GM12878 (cell line): ENCODE results near the gene VIL1. TPM values are rescaled to one million over a fixed set of nuclear protein-coding genes. Genes with fewer than 3 reads are reported as not detected.

ENCODE experiments used
- ATAC-seq: fragments of 200-7000 bp; cut with Tn5 transposase; 3 replicates; pipeline ENCODE4 v1.9.1; 2020; ENCODE audit warnings: mild to moderate bottlenecking, moderate library complexity
- BruUV-seq: library from RNA; stranded (reverse); fragments of 400-500 nt; replicated peaks from 2 replicates; lab custom pipeline; 2021; lab: Mats Ljungman, UMichigan
- CTCF ChIA-PET: fragments of 300-600 bp; sonication (Branson Sonifier 250); formaldehyde crosslinking; extraction: SDS; loops from one replicate; lab custom pipeline; 2021; ENCODE audit warnings: inconsistent platforms; lab: Yijun Ruan, JAX
- POLR2A ChIA-PET: fragments of 350-600 bp; formaldehyde crosslinking; extraction: SDS; loops from one replicate; lab custom pipeline; 2021; ENCODE audit warnings: inconsistent platforms; lab: Charles Lee
- RAD21 ChIA-PET: fragments of 300-600 bp; sonication (Branson Sonifier 250); formaldehyde crosslinking; loops from one replicate; lab custom pipeline; 2023; ENCODE audit warnings: antibody characterized with exemption; ENCODE audit not compliant: unreplicated experiment; lab: Charles Lee
- SMC1A ChIA-PET: fragments of 300-600 bp; sonication (Branson Sonifier 250); formaldehyde crosslinking; loops from one replicate; lab custom pipeline; 2023; ENCODE audit not compliant: unreplicated experiment, uncharacterized antibody; lab: Charles Lee
- DNase-seq: peaks from one replicate; pipeline ENCODE4 v3.0.0-alpha.2; 2011; ENCODE audit warnings: low read depth, low spot score
- FAIRE-seq: peaks from 3 replicates; lab custom pipeline; 2011; peaks lifted over from hg19 to GRCh38; lab: Jason Lieb, UNC
- H2AFZ ChIP-seq: 2 replicates; pipeline ENCODE4 v1.6.0; 2011; ENCODE audit warnings: low read depth, low read length, control low read depth; ENCODE audit not compliant: control insufficient read depth
- H3K27ac ChIP-seq: 2 replicates; pipeline ENCODE4 v1.5.1; 2011; ENCODE audit warnings: control low read depth; ENCODE audit not compliant: control insufficient read depth, insufficient read depth
- H3K27me3 ChIP-seq, 2 experiments: replicated peaks in 1 of 2; 2 replicates each; pipeline versions ENCODE4 v1.6.0 to v1.6.1; 2011; ENCODE audit warnings: low read length in 1 of 2; ENCODE audit not compliant: control insufficient read depth in 2 of 2, insufficient read depth in 2 of 2
- H3K36me3 ChIP-seq, 2 experiments: 2 replicates each; pipeline ENCODE4 v1.5.1; 2011; ENCODE audit warnings: low read length in 1 of 2; ENCODE audit not compliant: control insufficient read depth in 2 of 2, insufficient read depth in 2 of 2
- H3K4me1 ChIP-seq: 2 replicates; pipeline ENCODE4 v1.6.1; 2011; ENCODE audit warnings: mild to moderate bottlenecking, low read length, moderate library complexity, mixed read lengths; ENCODE audit not compliant: control insufficient read depth, insufficient read depth
- H3K4me2 ChIP-seq: 2 replicates; pipeline ENCODE4 v1.6.0; 2011; ENCODE audit warnings: control low read depth; ENCODE audit not compliant: control insufficient read depth, insufficient read depth
- H3K4me3 ChIP-seq: fragments of 200-600 bp; sonication (generic); 2 replicates; pipeline ENCODE4 v1.5.1; 2016
- H3K79me2 ChIP-seq: 2 replicates; pipeline ENCODE4 v1.6.0; 2011; ENCODE audit warnings: low read length; ENCODE audit not compliant: control insufficient read depth, insufficient read depth
- H3K9ac ChIP-seq: 2 replicates; pipeline ENCODE4 v1.8.0; 2011; ENCODE audit warnings: low read length, control low read depth, mixed read lengths; ENCODE audit not compliant: control insufficient read depth, insufficient read depth
- H3K9me3 ChIP-seq: replicated peaks from 3 replicates; pipeline ENCODE4 v1.5.1; 2011; ENCODE audit warnings: mild to moderate bottlenecking, low read length; ENCODE audit not compliant: control insufficient read depth, insufficient read depth
- H4K20me1 ChIP-seq: 2 replicates; pipeline ENCODE4 v1.6.0; 2011; ENCODE audit not compliant: control insufficient read depth, insufficient read depth
- ASH2L ChIP-seq: fragments of 300-600, 200-600 bp; sonication (generic); IDR thresholded peaks from 2 replicates; pipeline ENCODE4 v1.6.1; 2017; ENCODE audit warnings: low read depth, mild to moderate bottlenecking, borderline replicate concordance
- EGR1 ChIP-seq, 2 experiments: IDR thresholded peaks; 1 replicate in 1 of 2; 2 replicates in 1 of 2; pipeline ENCODE4 v1.6.1; 2011 to 2012; ENCODE audit warnings: low read depth in 2 of 2, low read length in 2 of 2, borderline replicate concordance in 1 of 2, mild to moderate bottlenecking in 1 of 2, moderate library complexity in 1 of 2
- EP300 ChIP-seq, 2 experiments: fragments of 150-350 bp in 1 of 2; IDR thresholded peaks; 2 replicates each; pipeline ENCODE4 v1.6.1; 2011 to 2012; ENCODE audit warnings: low read depth in 2 of 2, low read length in 2 of 2, borderline replicate concordance in 1 of 2, improper control_type of control experiment in 1 of 2, inconsistent platforms in 1 of 2; ENCODE audit not compliant: control insufficient read depth in 1 of 2
- ETV6 ChIP-seq, 2 experiments: fragments of 450-650 bp in 1 of 2; IDR thresholded peaks in 1 of 2; conservative IDR thresholded peaks in 1 of 2; 2 replicates each; pipeline ENCODE4 v1.6.1; 2014; ENCODE audit warnings: antibody characterized with exemption in 1 of 2, borderline replicate concordance in 1 of 2, low read depth in 1 of 2, mild to moderate bottlenecking in 1 of 2, moderate library complexity in 1 of 2
- HDAC6 ChIP-seq: fragments of 200-600 bp; sonication (generic); IDR thresholded peaks from one replicate; pipeline ENCODE4 v1.8.0; 2017; ENCODE audit warnings: antibody characterized with exemption; ENCODE audit not compliant: unreplicated experiment
- MEF2A ChIP-seq: IDR thresholded peaks from 2 replicates; pipeline ENCODE4 v1.6.1; 2011; ENCODE audit warnings: low read depth, mild to moderate bottlenecking, low read length, moderate library complexity; ENCODE audit not compliant: insufficient read depth
- MEF2B ChIP-seq: fragments of 450-650 bp; IDR thresholded peaks from 2 replicates; pipeline ENCODE4 v1.6.1; 2018; ENCODE audit warnings: mild to moderate bottlenecking, moderate library complexity; ENCODE audit not compliant: partially characterized antibody, poor library complexity, severe bottlenecking
- POU2F2 ChIP-seq: IDR thresholded peaks from 3 replicates; pipeline ENCODE4 v1.6.1; 2011; ENCODE audit warnings: low read depth, mild to moderate bottlenecking, low read length, borderline replicate concordance
- SMC3 ChIP-seq: IDR thresholded peaks from 2 replicates; pipeline ENCODE4 v1.6.1; 2011; ENCODE audit warnings: low read length, improper control_type of control experiment, borderline replicate concordance
- ZBTB33 ChIP-seq: fragments of 450-650 bp; IDR thresholded peaks from 2 replicates; pipeline ENCODE4 v1.6.1; 2017; ENCODE audit warnings: mild to moderate bottlenecking
- ZSCAN29 ChIP-seq: fragments of 450-650 bp; IDR thresholded peaks from 2 replicates; pipeline ENCODE4 v1.6.1; 2017; ENCODE audit warnings: mild to moderate bottlenecking, moderate library complexity
- WGBS: methylation state at CpG from one replicate; pipeline ENCODE4 v1.1.6; 2016; ENCODE audit warnings: low lambda C conversion rate; ENCODE audit not compliant: insufficient replicate concordance, insufficient coverage; ENCODE audit errors: missing lambda C conversion rate; 5-methylcytosine and 5-hydroxymethylcytosine counted together
- in situ Hi-C: fragments of 300-500 bp; cut with MboI; formaldehyde crosslinking; loops from 9 replicates; pipeline ENCODE4 v1.14.3; 2018; ENCODE audit warnings: mixed read lengths
- intact Hi-C: fragments of 100-400 bp; cut with micrococcal nuclease; formaldehyde crosslinking; loops from one replicate; pipeline ENCODE4 v1.14.2; 2022; ENCODE audit not compliant: unreplicated experiment
- polyA plus RNA-seq, 11 experiments: library from polyadenylated mRNA; depleted of rRNA in 4 of 11; unstranded in 6 of 11; stranded (reverse) in 5 of 11; fragments of >200 nt; fragmentation: Nextera tagmentation in 4 of 11; fragmentation: Illumina TruSeq in 1 of 11; extraction: Ambion mirVana in 4 of 11; extraction: Trizol in 1 of 11; gene quantifications; 1 replicate in 1 of 11; 2 replicates in 10 of 11; pipeline versions ENCODE4 v1.2.1 to v1.2.3, GENCODE V29; 2011 to 2016; ENCODE audit warnings: inconsistent platforms in 2 of 11, missing spikeins in 2 of 11, low read depth in 1 of 11
- total RNA-seq, 4 experiments: library from RNA; depleted of rRNA in 3 of 4; stranded (reverse); fragments of >200 nt in 3 of 4; fragmentation: Illumina TruSeq in 1 of 4; extraction: Trizol in 1 of 4; gene quantifications; 2 replicates each; pipeline versions ENCODE4 v1.2.1 to v1.2.3, GENCODE V29; 2013 to 2021
- TF ChIP-seq, protein P1 (sequence below): fragments of 450-650 bp; IDR thresholded peaks from 2 replicates; pipeline ENCODE4 v1.6.1; 2017; ENCODE audit warnings: mild to moderate bottlenecking, low read depth, inconsistent platforms; ENCODE audit not compliant: poor library complexity, severe bottlenecking
- TF ChIP-seq, protein P2 (sequence below): IDR thresholded peaks from 2 replicates; pipeline ENCODE4 v1.6.1; 2012; ENCODE audit warnings: low read depth, low read length, improper control_type of control experiment

Gene VIL1
- total and polyA plus RNA-seq, 10 of the 15 experiments (the other 5 are each of a cell fraction or from before 2014, with no cell fraction given), result 0.03 to 1.9 (median 0.33) TPM

DNA sequence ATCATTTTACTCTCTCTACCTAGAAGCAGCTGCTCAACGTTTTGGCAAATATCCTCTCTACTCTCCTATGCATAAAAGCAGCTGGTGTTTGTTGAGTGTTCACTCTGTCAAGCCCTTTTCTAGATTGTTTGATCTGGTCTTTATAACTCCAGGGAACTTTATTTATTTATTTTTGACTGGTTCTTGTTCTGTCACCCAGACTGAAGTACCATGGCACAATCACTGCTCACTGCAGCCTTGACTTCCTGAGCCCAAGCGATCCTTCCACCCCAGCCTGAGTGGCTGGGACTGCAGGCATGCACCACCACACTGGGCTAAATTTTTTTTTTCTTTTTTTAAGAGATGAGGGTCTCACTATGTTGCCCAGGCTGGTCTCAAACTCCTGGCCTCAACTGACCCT, 49.6 kb upstream of the VIL1 start:
- FAIRE-seq (no peak), DNase-seq (no peak), ATAC-seq (no peak)
- Histone ChIP-seq H4K20me1 (no peaks in the 10 kb centered on the region), H3K9ac (no peak overlapping the region), H3K27ac (no peak overlapping the region), H3K4me1 (peaks cover 4% of the 10 kb centered on the region; the same call in 1 of the 2 replicates), H3K79me2 (no peaks in the 10 kb centered on the region), H3K36me3 (no peaks in the 10 kb centered on the region), H3K9me3 (no peaks in the 10 kb centered on the region; the same call in 2 of the 3 replicates), H2AFZ (no peak overlapping the region), H3K4me2 (no peak overlapping the region), H3K27me3 (no peaks in the 10 kb centered on the region), H3K4me3 (no peak overlapping the region)
- in situ Hi-C loops, result no loop called here
- ChIA-PET RAD21 (interaction anchor here (1.2 kb wide), 1 partner anchor 25 kb away, joined by 3 read pairs; no protein-coding TSS in a partner anchor), SMC1A (interaction anchor here (1.1 kb wide), 1 partner anchor 67 kb away, joined by 3 read pairs; no protein-coding TSS in a partner anchor), CTCF (interaction anchor here (1.2 to 1.3 kb wide), 2 partner anchors 12 to 25 kb away, joined by 3 to 5 read pairs; no protein-coding TSS in a partner anchor), POLR2A (interaction anchor here (1.0 kb wide), 1 partner anchor 24 kb away, joined by 3 read pairs; no protein-coding TSS in a partner anchor)
- intact Hi-C loops, result no loop called here
- no TSS peak for BruUV-seq
- 13% methylated on average over 2 of the region's 2 CpGs for WGBS
- TF ChIP-seq SMC3 (no peak), ETV6 (conservative IDR thresholded peaks at IDR 0.05 in 1 of 2, IDR thresholded peaks at IDR 0.05 in 1 of 2; ENCODE audit: borderline replicate concordance in 1 of 2, low read depth in 1 of 2) (no peak), EP300 (IDR thresholded peaks at IDR 0.05; ENCODE audit: borderline replicate concordance in 1 of 2, control insufficient read depth in 1 of 2, low read depth in 2 of 2, low read length in 2 of 2) (no peak), EGR1 (IDR thresholded peaks at IDR 0.05; ENCODE audit: borderline replicate concordance in 1 of 2, low read depth in 2 of 2, low read length in 2 of 2) (no peak), POU2F2 (no peak), ASH2L (no peak), MEF2B (no peak), ZBTB33 (no peak), ZSCAN29 (no peak), MEF2A (no peak), HDAC6 (no peak)
- TF ChIP-seq, protein P1, sequence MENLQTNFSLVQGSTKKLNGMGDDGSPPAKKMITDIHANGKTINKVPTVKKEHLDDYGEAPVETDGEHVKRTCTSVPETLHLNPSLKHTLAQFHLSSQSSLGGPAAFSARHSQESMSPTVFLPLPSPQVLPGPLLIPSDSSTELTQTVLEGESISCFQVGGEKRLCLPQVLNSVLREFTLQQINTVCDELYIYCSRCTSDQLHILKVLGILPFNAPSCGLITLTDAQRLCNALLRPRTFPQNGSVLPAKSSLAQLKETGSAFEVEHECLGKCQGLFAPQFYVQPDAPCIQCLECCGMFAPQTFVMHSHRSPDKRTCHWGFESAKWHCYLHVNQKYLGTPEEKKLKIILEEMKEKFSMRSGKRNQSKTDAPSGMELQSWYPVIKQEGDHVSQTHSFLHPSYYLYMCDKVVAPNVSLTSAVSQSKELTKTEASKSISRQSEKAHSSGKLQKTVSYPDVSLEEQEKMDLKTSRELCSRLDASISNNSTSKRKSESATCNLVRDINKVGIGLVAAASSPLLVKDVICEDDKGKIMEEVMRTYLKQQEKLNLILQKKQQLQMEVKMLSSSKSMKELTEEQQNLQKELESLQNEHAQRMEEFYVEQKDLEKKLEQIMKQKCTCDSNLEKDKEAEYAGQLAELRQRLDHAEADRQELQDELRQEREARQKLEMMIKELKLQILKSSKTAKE, result no peak
- TF ChIP-seq, protein P2, sequence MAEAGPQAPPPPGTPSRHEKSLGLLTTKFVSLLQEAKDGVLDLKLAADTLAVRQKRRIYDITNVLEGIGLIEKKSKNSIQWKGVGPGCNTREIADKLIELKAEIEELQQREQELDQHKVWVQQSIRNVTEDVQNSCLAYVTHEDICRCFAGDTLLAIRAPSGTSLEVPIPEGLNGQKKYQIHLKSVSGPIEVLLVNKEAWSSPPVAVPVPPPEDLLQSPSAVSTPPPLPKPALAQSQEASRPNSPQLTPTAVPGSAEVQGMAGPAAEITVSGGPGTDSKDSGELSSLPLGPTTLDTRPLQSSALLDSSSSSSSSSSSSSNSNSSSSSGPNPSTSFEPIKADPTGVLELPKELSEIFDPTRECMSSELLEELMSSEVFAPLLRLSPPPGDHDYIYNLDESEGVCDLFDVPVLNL, result no peak
